ENCODE data around the gene MAPK8. TPM values are rescaled to one million over a fixed set of nuclear protein-coding genes. Genes with fewer than 3 reads are reported as not detected.

Gene MAPK8
- polyA plus RNA-seq, 1 experiment: 75.6 TPM

DNA sequence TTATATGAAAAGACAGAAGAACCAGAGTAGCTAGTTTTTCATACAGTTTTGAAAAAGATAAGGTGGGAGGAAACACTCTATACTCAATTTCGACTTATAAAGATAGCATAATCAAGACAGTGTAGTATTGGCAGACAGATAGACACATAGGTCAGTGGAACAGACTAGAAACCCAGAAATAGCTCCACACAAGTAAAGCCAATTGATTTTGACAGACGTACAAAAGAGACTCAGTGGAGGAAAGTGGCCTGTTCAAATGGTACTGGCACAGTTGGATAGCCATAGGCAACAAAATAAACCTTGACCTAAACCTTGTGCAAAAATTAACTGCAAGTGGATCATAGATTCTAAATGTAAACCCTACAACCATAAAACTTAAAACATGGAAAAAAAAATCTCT, 46.8 kb downstream of the MAPK8 start:
- no peak for DNase-seq (ENCODE audit: low read depth, low spot score)
- no peak overlapping the region for H3K4me3 ChIP-seq (ENCODE audit: low read depth, low read length)
- peaks cover 2% of the 10 kb centered on the region; the same call in 1 of the 2 replicates for H3K9me3 ChIP-seq (ENCODE audit: control insufficient read depth, insufficient read depth, low read length)
- ChIA-PET POLR2A (no interaction called here), CTCF (interaction anchor here (1.0 to 2.3 kb wide), 3 partner anchors 10 to 306 kb away, joined by 3 to 8 read pairs (median 8); no protein-coding TSS in a partner anchor)
- TF ChIP-seq, protein P1, sequence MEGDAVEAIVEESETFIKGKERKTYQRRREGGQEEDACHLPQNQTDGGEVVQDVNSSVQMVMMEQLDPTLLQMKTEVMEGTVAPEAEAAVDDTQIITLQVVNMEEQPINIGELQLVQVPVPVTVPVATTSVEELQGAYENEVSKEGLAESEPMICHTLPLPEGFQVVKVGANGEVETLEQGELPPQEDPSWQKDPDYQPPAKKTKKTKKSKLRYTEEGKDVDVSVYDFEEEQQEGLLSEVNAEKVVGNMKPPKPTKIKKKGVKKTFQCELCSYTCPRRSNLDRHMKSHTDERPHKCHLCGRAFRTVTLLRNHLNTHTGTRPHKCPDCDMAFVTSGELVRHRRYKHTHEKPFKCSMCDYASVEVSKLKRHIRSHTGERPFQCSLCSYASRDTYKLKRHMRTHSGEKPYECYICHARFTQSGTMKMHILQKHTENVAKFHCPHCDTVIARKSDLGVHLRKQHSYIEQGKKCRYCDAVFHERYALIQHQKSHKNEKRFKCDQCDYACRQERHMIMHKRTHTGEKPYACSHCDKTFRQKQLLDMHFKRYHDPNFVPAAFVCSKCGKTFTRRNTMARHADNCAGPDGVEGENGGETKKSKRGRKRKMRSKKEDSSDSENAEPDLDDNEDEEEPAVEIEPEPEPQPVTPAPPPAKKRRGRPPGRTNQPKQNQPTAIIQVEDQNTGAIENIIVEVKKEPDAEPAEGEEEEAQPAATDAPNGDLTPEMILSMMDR (IDR thresholded peaks at IDR 0.05; ENCODE audit: low read depth, low read length): no peak
- no peak overlapping the region for H3K27ac ChIP-seq (ENCODE audit: low read depth, low read length)
- no peaks in the 10 kb centered on the region for H3K27me3 ChIP-seq (ENCODE audit: control insufficient read depth, insufficient read depth, low read length)

DNA sequence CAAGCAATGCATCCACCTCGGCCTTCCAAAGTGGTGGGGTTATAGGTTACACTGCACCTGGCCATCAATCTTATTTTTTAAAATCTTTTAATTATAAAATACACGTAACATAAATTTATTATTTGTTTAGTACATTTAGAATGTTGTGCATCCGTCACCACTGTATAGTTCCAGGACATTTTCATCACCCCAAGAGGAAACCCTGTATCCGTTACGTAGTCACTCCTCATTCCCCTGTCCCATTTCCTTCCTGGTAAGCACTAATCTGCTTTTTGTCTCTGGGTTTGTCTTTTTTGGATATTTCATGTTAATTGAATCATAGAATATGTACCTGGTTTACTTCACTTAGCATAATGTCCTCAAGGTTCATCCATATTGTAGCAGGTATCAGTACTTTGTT, 51.2 kb downstream of the MAPK8 start:
- Histone ChIP-seq H3K27me3 (ENCODE audit: control insufficient read depth, insufficient read depth, low read length) (no peaks in the 10 kb centered on the region), H3K9me3 (ENCODE audit: control insufficient read depth, insufficient read depth, low read length) (peaks cover 2% of the 10 kb centered on the region; the same call in 1 of the 2 replicates), H3K4me3 (ENCODE audit: low read depth, low read length) (no peak overlapping the region), H3K27ac (ENCODE audit: low read depth, low read length) (no peak overlapping the region)
- DNase-seq (ENCODE audit: low read depth, low spot score): no peak
- CTCF ChIA-PET: no interaction called here
- TF ChIP-seq, protein P1 (IDR thresholded peaks at IDR 0.05; ENCODE audit: low read depth, low read length): no peak
- POLR2A ChIA-PET: no interaction called here

DNA sequence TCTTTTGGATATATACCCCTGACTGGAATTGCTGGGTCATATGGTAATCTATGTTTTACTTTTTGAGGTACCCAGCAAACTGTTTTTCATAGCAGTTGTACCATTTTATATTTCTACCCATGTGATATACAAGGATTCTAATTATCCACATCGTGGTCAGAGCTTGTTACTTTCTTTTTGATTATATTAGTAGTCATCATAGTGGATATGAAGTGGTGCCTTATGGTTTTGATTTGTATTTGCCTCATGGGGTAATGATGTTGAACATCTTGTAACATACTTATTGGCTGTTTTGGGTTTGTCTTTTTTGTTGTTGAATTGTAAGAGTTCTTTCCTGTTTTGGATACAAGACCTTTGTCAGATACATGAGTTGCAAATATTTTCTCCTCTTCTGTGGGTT, 51.7 kb downstream of the MAPK8 start:
- TF ChIP-seq, protein P1 (IDR thresholded peaks at IDR 0.05; ENCODE audit: low read depth, low read length): no peak
- POLR2A ChIA-PET: no interaction called here
- H3K27me3 ChIP-seq (ENCODE audit: control insufficient read depth, insufficient read depth, low read length): no peaks in the 10 kb centered on the region
- H3K9me3 ChIP-seq (ENCODE audit: control insufficient read depth, insufficient read depth, low read length): peaks cover 2% of the 10 kb centered on the region; the same call in 1 of the 2 replicates
- DNase-seq (ENCODE audit: low read depth, low spot score): no peak
- H3K27ac ChIP-seq (ENCODE audit: low read depth, low read length): no peak overlapping the region
- CTCF ChIA-PET: no interaction called here
- no peak overlapping the region for H3K4me3 ChIP-seq (ENCODE audit: low read depth, low read length)

DNA sequence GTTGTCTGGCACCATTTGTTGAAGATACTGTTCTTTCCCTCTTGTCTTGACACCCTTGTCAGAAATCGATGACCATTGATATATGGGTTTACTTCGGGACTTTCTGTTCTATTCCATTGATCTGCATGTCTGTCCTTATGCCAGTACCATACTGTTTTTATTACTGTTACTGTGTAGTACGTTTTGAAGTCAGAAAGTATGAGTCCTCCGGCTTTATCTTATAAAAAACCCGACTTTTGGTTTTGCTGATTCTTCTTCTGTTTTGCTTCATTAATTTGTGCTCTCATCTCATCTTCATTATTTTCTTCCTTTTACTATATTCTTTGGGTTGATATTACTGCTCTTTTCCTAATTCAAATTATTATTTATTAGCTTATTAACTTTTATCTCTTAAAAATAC, 52.4 kb downstream of the MAPK8 start:
- Histone ChIP-seq H3K4me3 (ENCODE audit: low read depth, low read length) (no peak overlapping the region), H3K27me3 (ENCODE audit: control insufficient read depth, insufficient read depth, low read length) (no peaks in the 10 kb centered on the region), H3K27ac (ENCODE audit: low read depth, low read length) (no peak overlapping the region), H3K9me3 (ENCODE audit: control insufficient read depth, insufficient read depth, low read length) (peaks cover 2% of the 10 kb centered on the region; the same call in 1 of the 2 replicates)
- ChIA-PET POLR2A (no interaction called here), CTCF (interaction anchor here (1.5 kb wide), 1 partner anchor 297 kb away, joined by 17 read pairs; no protein-coding TSS in a partner anchor)
- TF ChIP-seq, protein P1 (IDR thresholded peaks at IDR 0.05; ENCODE audit: low read depth, low read length): no peak
- DNase-seq (ENCODE audit: low read depth, low spot score): no peak

DNA sequence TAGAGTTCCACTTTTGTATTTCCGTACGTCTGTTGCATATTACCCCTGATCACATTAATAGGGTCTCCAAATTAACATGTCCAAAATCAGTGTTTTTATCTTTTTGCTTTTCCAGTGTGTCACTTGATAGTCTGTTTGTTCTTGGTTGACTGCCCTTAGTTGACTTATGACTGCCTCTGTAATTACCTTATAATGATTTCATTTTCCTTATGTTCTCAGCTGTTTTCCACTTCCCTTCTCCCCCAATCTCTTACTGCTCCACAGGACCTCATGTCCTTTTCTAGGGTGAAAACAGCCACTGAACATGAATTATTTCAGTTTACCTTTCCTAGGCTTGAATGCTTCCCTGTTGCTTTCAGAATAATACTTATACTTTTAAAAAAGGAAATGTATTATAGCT, 54.7 kb downstream of the MAPK8 start:
- no peak overlapping the region for H3K4me3 ChIP-seq (ENCODE audit: low read depth, low read length)
- no peak for DNase-seq (ENCODE audit: low read depth, low spot score)
- ChIA-PET POLR2A (no interaction called here), CTCF (interaction anchor here (0.8 to 3.2 kb wide), 9 partner anchors 14 to 297 kb away, joined by 3 to 53 read pairs (median 3); no protein-coding TSS in a partner anchor)
- no peak overlapping the region for H3K27ac ChIP-seq (ENCODE audit: low read depth, low read length)
- no peaks in the 10 kb centered on the region for H3K27me3 ChIP-seq (ENCODE audit: control insufficient read depth, insufficient read depth, low read length)
- no peaks in the 10 kb centered on the region for H3K9me3 ChIP-seq (ENCODE audit: control insufficient read depth, insufficient read depth, low read length)
- TF ChIP-seq, protein P1 (IDR thresholded peaks at IDR 0.05; ENCODE audit: low read depth, low read length): no peak

Measured in AG04450 (cell line).